HEK293 (cell line): ENCODE results near the gene CDC42EP2.

Experiments
- ZBTB21 ChIP-seq: fragments of 450-650 bp; formaldehyde crosslinking; IDR thresholded peaks from 2 replicates; pipeline ENCODE4 v1.5.1; 2017; ENCODE audit warnings: missing biosample characterization, missing genetic modification characterization
- ZNF112 ChIP-seq: fragments of 450-650 bp; formaldehyde crosslinking; IDR thresholded peaks from 2 replicates; pipeline ENCODE4 v1.5.0; 2017; ENCODE audit warnings: missing biosample characterization, missing genetic modification characterization
- ZNF184 ChIP-seq: fragments of 450-650 bp; IDR thresholded peaks from 2 replicates; pipeline ENCODE4 v1.5.1; 2018; ENCODE audit warnings: missing biosample characterization, mild to moderate bottlenecking, missing genetic modification characterization
- ZNF394 ChIP-seq: fragments of 450-650 bp; formaldehyde crosslinking; IDR thresholded peaks from 2 replicates; pipeline ENCODE4 v1.5.1; 2016; ENCODE audit warnings: missing biosample characterization, missing genetic modification characterization, mild to moderate bottlenecking, moderate library complexity, borderline replicate concordance
- ZNF416 ChIP-seq: fragments of 450-650 bp; formaldehyde crosslinking; IDR thresholded peaks from 2 replicates; pipeline ENCODE4 v1.5.1; 2016; ENCODE audit warnings: missing biosample characterization, missing genetic modification characterization
- ZNF549 ChIP-seq: fragments of 450-650 bp; IDR thresholded peaks from 2 replicates; pipeline ENCODE4 v1.5.1; 2018; ENCODE audit warnings: missing biosample characterization, missing genetic modification characterization, mild to moderate bottlenecking, inconsistent platforms, moderate library complexity
- ZNF561 ChIP-seq: fragments of 450-650 bp; IDR thresholded peaks from 2 replicates; pipeline ENCODE4 v1.5.1; 2018; ENCODE audit warnings: missing biosample characterization, missing genetic modification characterization, borderline replicate concordance
- ZNF626 ChIP-seq: fragments of 450-650 bp; sonication (Bioruptor Pico); formaldehyde crosslinking; IDR thresholded peaks from 2 replicates; pipeline ENCODE4 v1.5.1; 2018; ENCODE audit warnings: missing biosample characterization, missing genetic modification characterization, inconsistent platforms
- ZNF658 ChIP-seq: fragments of 450-650 bp; formaldehyde crosslinking; IDR thresholded peaks from 2 replicates; pipeline ENCODE4; 2016; ENCODE audit warnings: missing biosample characterization, missing genetic modification characterization
- ZNF660 ChIP-seq: fragments of 450-650 bp; IDR thresholded peaks from 2 replicates; pipeline ENCODE4 v1.5.1; 2018; ENCODE audit warnings: missing biosample characterization, mild to moderate bottlenecking, missing genetic modification characterization
- TF ChIP-seq, protein P1 (sequence below): fragments of 450-650 bp; formaldehyde crosslinking; IDR thresholded peaks from 2 replicates; pipeline ENCODE4 v1.5.1; 2016; ENCODE audit warnings: missing biosample characterization, missing genetic modification characterization

DNA sequence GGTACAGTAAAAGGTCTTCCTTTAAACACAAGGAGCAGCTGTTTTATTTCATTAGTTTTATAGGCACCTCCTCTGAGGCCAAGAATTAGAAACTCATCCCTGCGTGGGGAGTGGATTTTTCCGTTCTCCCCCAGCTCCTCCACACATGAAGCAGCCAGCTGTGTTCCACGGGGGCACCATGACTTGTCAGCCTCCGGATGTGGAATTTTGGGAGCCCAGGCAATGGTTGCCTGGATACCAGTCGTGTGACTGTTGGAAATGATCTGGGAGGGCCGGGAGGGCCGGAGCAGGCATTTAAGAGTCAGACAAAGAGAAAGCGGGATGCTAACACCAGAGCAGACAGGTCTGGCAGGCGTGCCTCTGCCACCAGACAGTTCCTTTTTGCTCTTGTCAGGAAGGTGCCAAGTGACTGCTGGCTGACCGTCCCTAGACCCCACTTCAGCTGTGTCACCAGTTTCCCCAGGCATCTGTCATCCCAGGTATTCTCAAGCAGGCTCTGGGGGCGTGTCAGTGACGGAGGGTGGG, 15.9 kb upstream of the CDC42EP2 start:
- TF ChIP-seq ZNF184 (tag by site-specific recombination), result no peak
- no peak for TF ChIP-seq ZBTB21
- TF ChIP-seq ZNF626 (tag by site-specific recombination), result no peak
- TF ChIP-seq ZNF561 (tag by site-specific recombination), result no peak
- TF ChIP-seq ZNF394 (tag by site-specific recombination), result no peak
- no peak for TF ChIP-seq ZNF658
- TF ChIP-seq ZNF549 (tag by site-specific recombination), result no peak
- TF ChIP-seq ZNF660, result no peak
- TF ChIP-seq, protein P1, sequence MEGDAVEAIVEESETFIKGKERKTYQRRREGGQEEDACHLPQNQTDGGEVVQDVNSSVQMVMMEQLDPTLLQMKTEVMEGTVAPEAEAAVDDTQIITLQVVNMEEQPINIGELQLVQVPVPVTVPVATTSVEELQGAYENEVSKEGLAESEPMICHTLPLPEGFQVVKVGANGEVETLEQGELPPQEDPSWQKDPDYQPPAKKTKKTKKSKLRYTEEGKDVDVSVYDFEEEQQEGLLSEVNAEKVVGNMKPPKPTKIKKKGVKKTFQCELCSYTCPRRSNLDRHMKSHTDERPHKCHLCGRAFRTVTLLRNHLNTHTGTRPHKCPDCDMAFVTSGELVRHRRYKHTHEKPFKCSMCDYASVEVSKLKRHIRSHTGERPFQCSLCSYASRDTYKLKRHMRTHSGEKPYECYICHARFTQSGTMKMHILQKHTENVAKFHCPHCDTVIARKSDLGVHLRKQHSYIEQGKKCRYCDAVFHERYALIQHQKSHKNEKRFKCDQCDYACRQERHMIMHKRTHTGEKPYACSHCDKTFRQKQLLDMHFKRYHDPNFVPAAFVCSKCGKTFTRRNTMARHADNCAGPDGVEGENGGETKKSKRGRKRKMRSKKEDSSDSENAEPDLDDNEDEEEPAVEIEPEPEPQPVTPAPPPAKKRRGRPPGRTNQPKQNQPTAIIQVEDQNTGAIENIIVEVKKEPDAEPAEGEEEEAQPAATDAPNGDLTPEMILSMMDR (tag by site-specific recombination), result no peak
- TF ChIP-seq ZNF112 (tag by site-specific recombination), result no peak
- TF ChIP-seq ZNF416 (tag by site-specific recombination), result no peak
